GM20431 (cell line): Measurements from ENCODE around the gene CREBL2.

ENCODE experiments used
- in situ Hi-C: fragments of 300-500 bp; cut with MseI, MboI; formaldehyde crosslinking; loops from one replicate; pipeline ENCODE4 v1.15.0; 2020; ENCODE audit warnings: low sequenced_read_pairs; ENCODE audit not compliant: unreplicated experiment

Gene CREBL2

GRCh38 chr12:12668005-12668404, 56.3 kb downstream of the CREBL2 start:
- in situ Hi-C loops = no loop called here

- in situ Hi-C loops = no loop called here
Measured at GRCh38 chr12:12669020-12669419, 57.3 kb downstream of the CREBL2 start.

DNA sequence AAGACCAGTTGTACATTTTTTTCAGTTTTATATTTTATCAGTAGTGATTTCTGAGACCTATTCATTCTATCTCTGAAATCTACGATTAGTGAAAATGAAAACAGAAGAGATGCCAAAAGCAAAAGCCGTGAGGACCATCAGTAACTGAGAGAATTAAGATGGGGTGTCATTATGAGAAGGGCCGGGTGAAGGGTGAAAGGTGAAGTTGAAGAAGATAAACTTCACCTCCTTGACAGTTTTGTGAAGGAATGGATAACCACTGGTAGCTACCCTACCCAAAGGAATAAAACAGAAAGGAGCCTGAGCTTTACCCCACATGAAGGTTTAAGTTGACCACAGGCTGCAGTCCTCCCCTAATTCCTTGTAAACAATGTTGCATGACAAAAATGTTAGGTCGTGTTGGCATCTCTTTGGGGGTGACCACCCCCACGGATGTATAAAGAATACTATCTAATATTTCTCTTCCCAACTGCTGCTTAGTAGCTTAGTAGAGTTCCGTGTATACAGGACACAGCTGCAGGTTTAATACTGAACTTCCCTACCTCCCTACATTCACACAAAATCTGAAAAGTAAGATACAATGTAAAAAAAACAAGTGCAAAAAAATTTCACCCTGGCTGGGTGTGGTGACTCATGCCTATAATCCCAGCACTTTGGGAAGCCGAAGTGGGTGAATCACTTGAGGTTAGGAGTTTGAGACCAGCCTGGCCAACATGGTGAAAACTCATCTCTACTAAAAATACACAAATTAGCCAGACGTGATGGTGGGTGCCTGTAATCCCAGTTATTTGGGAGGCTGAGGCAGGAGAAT, 60.4 kb downstream of the CREBL2 start:
- in situ Hi-C loops = no loop called here

DNA sequence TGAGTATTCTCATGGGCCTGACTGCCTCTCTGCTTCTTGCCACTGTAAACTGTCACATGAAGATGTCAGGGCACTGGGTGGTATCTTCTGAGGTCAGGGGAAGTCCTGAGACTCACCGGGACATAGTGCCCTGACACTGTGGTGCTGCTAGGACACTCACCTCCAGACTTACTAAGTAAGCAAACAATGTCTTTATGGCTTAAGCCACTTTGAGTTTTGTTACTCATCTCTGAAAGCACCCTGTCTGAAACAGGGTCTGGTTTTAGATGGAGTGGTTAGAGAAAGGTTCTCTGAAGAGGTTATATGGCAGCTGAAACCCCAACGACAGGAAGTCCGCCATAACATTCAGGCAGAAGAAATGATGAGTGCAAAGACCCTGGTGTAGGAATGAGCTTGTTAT, 61.6 kb downstream of the CREBL2 start:
- in situ Hi-C loops = no loop called here

DNA sequence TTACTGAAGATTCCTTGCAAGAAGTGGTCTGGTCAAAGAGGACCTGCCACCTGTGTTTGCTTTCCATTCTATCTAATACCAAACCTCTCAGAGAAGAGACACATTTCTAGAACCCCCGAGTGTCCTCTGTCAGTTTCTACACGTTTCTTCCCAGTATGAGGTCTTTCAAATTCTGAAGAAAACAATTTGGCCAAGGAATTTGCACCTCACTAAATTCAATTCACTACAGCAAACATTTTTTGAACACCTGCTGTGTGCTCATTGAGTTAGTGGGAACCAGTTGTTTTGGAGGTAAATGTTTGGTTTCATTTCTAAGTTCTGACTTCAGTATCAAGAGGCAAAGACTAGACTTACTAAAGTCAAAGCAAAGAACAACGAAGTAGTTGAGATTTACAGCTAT, 64.9 kb downstream of the CREBL2 start:
- in situ Hi-C loops = no loop called here

GRCh38 chr12:12681061-12681765, 69.5 kb downstream of the CREBL2 start:
- in situ Hi-C loops = no loop called here

GRCh38 chr12:12682284-12682683, 70.6 kb downstream of the CREBL2 start:
- in situ Hi-C loops = no loop called here

DNA sequence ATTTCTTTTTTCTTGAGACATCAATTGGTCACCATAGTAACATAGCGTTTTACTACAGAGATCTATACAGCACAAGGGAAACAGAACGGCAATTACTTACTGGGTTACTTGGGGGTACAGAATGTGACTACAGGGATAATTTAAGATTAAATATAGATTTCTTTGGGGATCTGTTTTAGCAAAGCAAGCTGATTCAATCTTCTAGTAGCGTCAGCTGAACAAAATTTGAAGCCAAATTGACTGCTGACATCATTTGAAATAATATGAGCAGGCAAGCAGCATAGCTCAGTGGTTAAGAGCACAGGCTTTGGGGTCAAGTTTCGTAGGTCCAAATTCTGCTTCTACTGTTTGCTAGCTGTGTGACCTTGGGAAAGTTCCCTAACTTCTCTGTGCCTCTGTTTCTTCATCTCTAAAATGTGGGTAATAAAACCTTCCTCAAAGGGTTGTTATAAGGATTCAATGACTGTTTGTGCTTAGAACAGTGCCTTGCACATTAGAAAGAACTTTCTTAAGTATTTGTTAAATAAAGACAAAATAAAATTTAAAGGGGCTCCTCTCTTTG, 71.5 kb downstream of the CREBL2 start:
- in situ Hi-C loops = no loop called here

DNA sequence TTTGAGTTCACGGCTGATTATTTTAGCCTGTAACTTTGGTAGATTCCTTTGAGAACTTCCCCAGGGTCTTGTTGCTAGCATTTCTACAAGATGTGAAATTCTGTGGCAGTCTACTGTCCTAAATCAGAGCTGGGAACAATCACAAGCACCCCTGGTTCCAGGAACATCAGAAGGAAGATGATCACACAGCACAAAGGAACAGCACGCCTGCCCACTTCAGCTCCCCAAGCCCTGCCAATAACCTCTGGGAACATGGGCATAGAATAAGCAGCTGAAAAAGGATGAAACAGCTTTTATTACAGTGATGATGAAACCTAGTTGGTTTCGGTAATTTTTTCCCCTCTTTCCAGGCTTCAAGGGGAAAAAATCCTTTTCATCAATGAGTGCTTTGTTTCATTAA, 72.0 kb downstream of the CREBL2 start:
- in situ Hi-C loops = no loop called here

GRCh38 chr12:12684375-12685106, 72.9 kb downstream of the CREBL2 start:
- in situ Hi-C loops = no loop called here

DNA sequence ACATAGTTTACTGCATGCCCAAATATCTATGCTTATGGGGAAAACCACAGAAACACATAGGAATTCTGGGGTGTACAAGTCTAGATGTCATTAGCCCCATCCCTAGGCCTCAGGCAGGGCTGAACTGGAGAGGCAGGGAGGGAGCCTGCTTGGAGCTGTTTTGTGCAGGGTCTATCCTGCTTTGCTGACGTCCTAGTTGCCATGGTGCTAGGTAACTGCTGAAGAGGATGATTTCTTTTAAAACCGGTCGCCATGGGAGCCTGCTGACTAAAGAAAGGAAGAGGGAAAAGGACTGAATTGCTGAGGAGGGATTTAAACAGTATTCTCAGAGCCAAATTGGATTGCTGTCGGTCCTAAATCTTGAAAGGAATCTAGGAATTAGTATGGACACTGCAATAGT, 73.6 kb downstream of the CREBL2 start:
- in situ Hi-C loops = no loop called here

DNA sequence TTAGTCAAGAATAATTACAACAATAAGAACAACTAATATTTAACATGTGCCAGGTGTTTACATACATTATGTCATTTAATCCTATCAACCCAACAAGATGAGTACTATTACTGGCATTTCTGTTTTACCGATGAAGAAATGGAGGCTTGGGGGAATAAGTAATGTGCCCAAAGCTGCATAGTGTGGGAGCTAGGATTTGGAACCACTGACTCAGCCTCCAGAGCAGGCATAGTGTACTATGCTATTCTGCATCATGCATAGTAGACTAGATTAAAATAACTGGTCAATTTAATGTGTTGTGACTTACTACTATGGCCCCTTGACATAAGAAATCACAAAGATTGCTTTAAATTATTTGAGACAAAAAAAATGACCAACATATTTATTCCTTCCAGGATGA, 74.8 kb downstream of the CREBL2 start:
- in situ Hi-C loops = no loop called here

GRCh38 chr12:12686925-12687324, 75.2 kb downstream of the CREBL2 start:
- in situ Hi-C loops = no loop called here

- in situ Hi-C loops = no loop called here
Measured at GRCh38 chr12:12689647-12690300, 78.1 kb downstream of the CREBL2 start.

- in situ Hi-C loops = no loop called here
Measured at GRCh38 chr12:12691549-12691948, 79.9 kb downstream of the CREBL2 start.

DNA sequence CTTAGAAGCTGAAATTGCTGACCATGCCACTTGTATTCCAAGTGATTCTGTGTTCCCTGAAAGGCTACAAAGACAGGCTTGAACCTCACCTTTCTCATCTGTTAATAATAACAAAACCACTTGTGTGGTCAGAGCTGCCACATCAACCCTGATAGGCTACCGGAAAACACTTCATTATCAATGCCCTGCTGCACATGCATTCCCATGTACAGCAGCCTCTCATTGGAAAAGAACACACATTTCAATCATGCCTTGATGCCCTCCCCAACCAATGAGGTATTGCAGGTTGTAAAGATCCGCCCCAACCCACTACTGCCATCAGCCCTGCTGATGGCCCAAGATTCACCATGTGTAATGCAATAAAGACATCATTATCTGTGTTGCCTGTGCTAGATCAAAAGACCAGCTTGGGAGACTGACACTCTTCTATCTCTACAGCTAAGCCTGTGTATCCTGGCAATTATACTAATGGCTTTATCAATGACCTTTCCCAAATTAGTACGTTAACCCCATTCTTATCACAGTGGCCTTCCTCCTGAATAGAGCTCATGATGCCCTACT, 81.5 kb downstream of the CREBL2 start:
- in situ Hi-C loops = no loop called here
